Measurements from ENCODE around the gene ANKRD44. TPM values are rescaled to one million over a fixed set of nuclear protein-coding genes. Genes with fewer than 3 reads are reported as not detected.
"Not testable (repeated sequence)": the region's sequence is repeated elsewhere in the genome, so short reads cannot be mapped to it uniquely, and the experiment has no call there.

The ANKRD44 gene
- total RNA-seq, 1 donor from 2014 or later = 21.4 TPM

GRCh38 chr2:197354169-197354558 lies 43.6 kb upstream of the ANKRD44 start:
- Mint-ChIP-seq H3K4me3 (ENCODE audit: unreplicated experiment) (no peak overlapping the region), H3K36me3 (ENCODE audit: low read depth) (no peaks in the 10 kb centered on the region), H3K27me3 (ENCODE audit: low read depth) (no peaks in the 10 kb centered on the region), H3K9me3 (ENCODE audit: low read depth) (peaks cover 2% of the 10 kb centered on the region), H3K4me1 (ENCODE audit: low read depth) (no peaks in the 10 kb centered on the region), H3K27ac (ENCODE audit: unreplicated experiment) (no peak overlapping the region)
- TF ChIP-seq, protein P1, sequence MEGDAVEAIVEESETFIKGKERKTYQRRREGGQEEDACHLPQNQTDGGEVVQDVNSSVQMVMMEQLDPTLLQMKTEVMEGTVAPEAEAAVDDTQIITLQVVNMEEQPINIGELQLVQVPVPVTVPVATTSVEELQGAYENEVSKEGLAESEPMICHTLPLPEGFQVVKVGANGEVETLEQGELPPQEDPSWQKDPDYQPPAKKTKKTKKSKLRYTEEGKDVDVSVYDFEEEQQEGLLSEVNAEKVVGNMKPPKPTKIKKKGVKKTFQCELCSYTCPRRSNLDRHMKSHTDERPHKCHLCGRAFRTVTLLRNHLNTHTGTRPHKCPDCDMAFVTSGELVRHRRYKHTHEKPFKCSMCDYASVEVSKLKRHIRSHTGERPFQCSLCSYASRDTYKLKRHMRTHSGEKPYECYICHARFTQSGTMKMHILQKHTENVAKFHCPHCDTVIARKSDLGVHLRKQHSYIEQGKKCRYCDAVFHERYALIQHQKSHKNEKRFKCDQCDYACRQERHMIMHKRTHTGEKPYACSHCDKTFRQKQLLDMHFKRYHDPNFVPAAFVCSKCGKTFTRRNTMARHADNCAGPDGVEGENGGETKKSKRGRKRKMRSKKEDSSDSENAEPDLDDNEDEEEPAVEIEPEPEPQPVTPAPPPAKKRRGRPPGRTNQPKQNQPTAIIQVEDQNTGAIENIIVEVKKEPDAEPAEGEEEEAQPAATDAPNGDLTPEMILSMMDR (IDR thresholded peaks at IDR 0.05) = no peak
- no peak for DNase-seq (ENCODE audit: low spot score)

- no peaks in the 10 kb centered on the region for H3K27me3 Mint-ChIP-seq (ENCODE audit: low read depth)
- H3K9me3 Mint-ChIP-seq (ENCODE audit: low read depth) = peaks cover 2% of the 10 kb centered on the region
- TF ChIP-seq, protein P1 (IDR thresholded peaks at IDR 0.05) = no peak
- H3K36me3 Mint-ChIP-seq (ENCODE audit: low read depth) = no peaks in the 10 kb centered on the region
- no peaks in the 10 kb centered on the region for H3K4me1 Mint-ChIP-seq (ENCODE audit: low read depth)
- no peak for DNase-seq (ENCODE audit: low spot score)
- no peak overlapping the region for H3K4me3 Mint-ChIP-seq (ENCODE audit: unreplicated experiment)
- H3K27ac Mint-ChIP-seq (ENCODE audit: unreplicated experiment) = no peak overlapping the region
Observed at GRCh38 chr2:197353393-197354168, 43.0 kb upstream of the ANKRD44 start.

DNA sequence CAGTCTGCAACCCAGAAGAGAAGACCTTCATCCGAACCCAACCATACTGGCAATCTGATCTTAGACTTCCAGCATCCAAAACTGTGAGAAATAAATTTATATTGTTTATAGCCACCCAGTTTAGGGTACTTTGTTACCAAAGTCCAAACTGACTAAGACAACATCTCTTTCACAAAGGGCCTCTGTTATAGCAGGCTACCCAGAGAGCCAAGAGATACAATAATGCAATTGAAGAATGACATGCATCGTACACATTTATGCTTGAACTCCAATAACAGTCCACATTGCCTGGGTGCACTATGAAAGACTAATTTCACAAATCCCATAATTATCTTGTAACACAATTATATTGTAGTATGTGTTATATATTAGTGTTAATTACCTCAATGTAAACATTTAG lies 39.1 kb upstream of the ANKRD44 start:
- H3K4me3 Mint-ChIP-seq (ENCODE audit: unreplicated experiment) = no peak overlapping the region
- TF ChIP-seq, protein P1 (IDR thresholded peaks at IDR 0.05) = no peak
- peaks cover 2% of the 10 kb centered on the region for H3K9me3 Mint-ChIP-seq (ENCODE audit: low read depth)
- H3K4me1 Mint-ChIP-seq (ENCODE audit: low read depth) = no peaks in the 10 kb centered on the region
- DNase-seq (ENCODE audit: low spot score) = no peak
- H3K36me3 Mint-ChIP-seq (ENCODE audit: low read depth) = no peaks in the 10 kb centered on the region
- H3K27me3 Mint-ChIP-seq (ENCODE audit: low read depth) = no peaks in the 10 kb centered on the region
- H3K27ac Mint-ChIP-seq (ENCODE audit: unreplicated experiment) = no peak overlapping the region

DNA sequence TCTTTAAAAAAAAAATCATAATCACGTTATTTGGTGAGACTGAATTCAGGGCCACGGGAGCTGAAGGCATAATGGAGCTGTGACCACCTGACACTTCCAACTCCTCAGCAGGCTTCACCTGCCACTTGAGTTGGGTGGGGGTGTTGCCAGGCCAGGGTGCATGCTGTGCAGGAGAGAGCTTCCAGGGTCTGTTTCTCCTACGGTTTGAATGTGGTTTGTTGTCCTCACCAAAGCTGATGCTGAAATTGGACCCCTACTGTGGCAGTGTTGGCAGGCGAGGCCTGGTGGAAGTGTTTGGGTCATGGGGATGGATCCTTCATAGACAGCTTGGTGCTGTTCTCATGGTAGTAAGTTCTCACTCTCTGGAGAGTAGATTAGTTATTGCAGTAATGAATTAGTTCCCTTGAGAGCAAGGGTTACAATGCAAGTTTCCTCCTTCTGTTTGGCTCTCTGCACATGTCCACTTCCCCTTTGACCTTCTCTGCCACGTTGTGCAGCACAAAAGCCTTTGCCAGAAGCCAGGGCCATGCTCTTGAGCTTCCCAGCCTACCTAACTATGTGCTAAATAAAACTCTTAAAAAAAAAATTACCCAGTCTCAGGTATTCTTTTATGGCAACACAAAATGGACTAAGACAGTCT lies 38.3 kb upstream of the ANKRD44 start:
- H3K4me1 Mint-ChIP-seq (ENCODE audit: low read depth) = no peaks in the 10 kb centered on the region
- H3K9me3 Mint-ChIP-seq (ENCODE audit: low read depth) = peaks cover 2% of the 10 kb centered on the region
- H3K4me3 Mint-ChIP-seq (ENCODE audit: unreplicated experiment) = no peak overlapping the region
- TF ChIP-seq, protein P1 (IDR thresholded peaks at IDR 0.05) = no peak
- H3K27me3 Mint-ChIP-seq (ENCODE audit: low read depth) = no peaks in the 10 kb centered on the region
- H3K27ac Mint-ChIP-seq (ENCODE audit: unreplicated experiment) = no peak overlapping the region
- no peaks in the 10 kb centered on the region for H3K36me3 Mint-ChIP-seq (ENCODE audit: low read depth)
- no peak for DNase-seq (ENCODE audit: low spot score)

DNA sequence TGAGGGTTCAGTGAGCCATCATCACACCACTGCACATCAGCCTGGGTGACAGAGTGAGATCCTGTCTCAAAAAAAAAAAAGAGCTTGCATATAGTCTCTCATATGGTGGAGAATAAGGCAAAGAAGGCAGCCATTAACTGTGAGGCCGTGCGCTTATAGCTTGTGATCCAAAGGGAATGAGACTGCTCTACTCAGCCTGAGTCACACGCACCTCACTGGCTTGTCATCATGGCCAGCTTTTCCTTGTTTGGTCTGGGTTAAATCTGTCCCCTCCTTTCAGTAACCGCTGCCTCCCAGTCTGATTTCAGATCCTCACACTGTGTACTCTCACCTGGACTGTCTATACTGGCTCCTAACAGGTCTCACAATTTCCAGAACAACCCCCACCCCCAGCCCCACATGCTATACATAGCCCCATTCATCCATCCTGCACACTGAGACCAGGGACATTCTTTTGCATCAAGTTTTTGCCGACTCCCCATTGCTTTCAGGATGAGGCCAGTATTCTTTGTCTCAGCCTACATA lies 35.3 kb upstream of the ANKRD44 start:
- Mint-ChIP-seq H3K4me1 (ENCODE audit: low read depth) (no peaks in the 10 kb centered on the region), H3K9me3 (ENCODE audit: low read depth) (peaks cover 2% of the 10 kb centered on the region), H3K27ac (ENCODE audit: unreplicated experiment) (no peak overlapping the region), H3K4me3 (ENCODE audit: unreplicated experiment) (no peak overlapping the region), H3K27me3 (ENCODE audit: low read depth) (no peaks in the 10 kb centered on the region), H3K36me3 (ENCODE audit: low read depth) (no peaks in the 10 kb centered on the region)
- TF ChIP-seq, protein P1 (IDR thresholded peaks at IDR 0.05) = no peak
- DNase-seq (ENCODE audit: low spot score) = no peak

DNA sequence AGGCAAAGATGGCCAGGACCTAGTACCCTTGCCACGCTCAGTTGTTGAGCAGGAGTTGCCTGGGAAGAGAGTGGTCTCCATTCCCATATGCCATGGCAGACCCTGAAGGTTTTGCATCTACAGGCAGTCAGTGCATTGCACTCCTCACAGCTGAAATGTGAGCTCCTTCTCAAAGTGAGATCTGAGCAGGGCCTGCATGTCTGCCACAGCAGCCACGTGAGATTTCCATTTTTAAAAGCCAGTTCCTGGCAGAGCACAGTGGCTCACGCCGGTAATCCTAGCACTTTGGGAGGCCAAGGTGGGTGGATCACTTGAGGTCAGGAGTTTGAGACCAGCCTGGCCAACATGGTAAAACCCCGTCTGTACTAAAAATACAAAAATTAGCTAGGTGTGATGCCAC lies 33.4 kb upstream of the ANKRD44 start:
- H3K4me3 Mint-ChIP-seq (ENCODE audit: unreplicated experiment); H3K9me3 Mint-ChIP-seq (ENCODE audit: low read depth); H3K4me1 Mint-ChIP-seq (ENCODE audit: low read depth); H3K27ac Mint-ChIP-seq (ENCODE audit: unreplicated experiment); H3K27me3 Mint-ChIP-seq (ENCODE audit: low read depth); DNase-seq (ENCODE audit: low spot score); H3K36me3 Mint-ChIP-seq (ENCODE audit: low read depth): not testable (repeated sequence)

Data from chondrocyte (in vitro differentiated cells).